AG08396 (cell line): Measurements from ENCODE around the gene ELANE.
"Not testable (repeated sequence)": the region's sequence is repeated elsewhere in the genome, so short reads cannot be mapped to it uniquely, and the experiment has no call there.

Experiments used
- DNase-seq: peaks from one replicate; pipeline ENCODE4 v3.0.0; 2012; ENCODE audit warnings: low spot score, mixed read lengths

Gene ELANE

GRCh38 chr19:879711-880438 lies 27.8 kb downstream of the ELANE start:
- no peak for DNase-seq

GRCh38 chr19:881385-882071 lies 29.4 kb downstream of the ELANE start:
- DNase-seq, result no peak

GRCh38 chr19:882871-883497 lies 30.9 kb downstream of the ELANE start:
- DNase-seq, result no peak

- DNase-seq, result no peak
Observed at GRCh38 chr19:883661-884211, 31.6 kb downstream of the ELANE start.

- DNase-seq, result no peak
Observed at GRCh38 chr19:884420-885211, 32.5 kb downstream of the ELANE start.

GRCh38 chr19:885536-886224 lies 33.6 kb downstream of the ELANE start:
- DNase-seq, result no peak

- DNase-seq, result peak; percentile 71
Observed at GRCh38 chr19:887072-887471, 35.0 kb downstream of the ELANE start.

- DNase-seq, result no peak
Observed at GRCh38 chr19:887599-887998, 35.5 kb downstream of the ELANE start.

GRCh38 chr19:888581-889385 lies 36.7 kb downstream of the ELANE start:
- DNase-seq, result no peak

GRCh38 chr19:889662-890295 lies 37.7 kb downstream of the ELANE start:
- no peak for DNase-seq

GRCh38 chr19:890831-891230 lies 38.7 kb downstream of the ELANE start:
- DNase-seq, result no peak

- not testable (repeated sequence) for DNase-seq
Observed at GRCh38 chr19:891421-892200, 39.5 kb downstream of the ELANE start.

- no peak for DNase-seq
Observed at GRCh38 chr19:892243-892893, 40.3 kb downstream of the ELANE start.

- DNase-seq, result peak; percentile 99
Observed at GRCh38 chr19:892894-893689, 41.0 kb downstream of the ELANE start, which contains the start of the genes MED16 and RNU6-9. Gene MED16, minus strand, starts transcription at chr19:893187. Its CDS starts 2,056 bp downstream, at chr19:891131. Gene RNU6-9, plus strand, starts transcription at chr19:893484.

- no peak for DNase-seq
Observed at GRCh38 chr19:896434-896833, 44.3 kb downstream of the ELANE start.

GRCh38 chr19:896999-897398 lies 44.9 kb downstream of the ELANE start:
- no peak for DNase-seq

GRCh38 chr19:897442-898039 lies 45.4 kb downstream of the ELANE start:
- DNase-seq, result no peak
